H9 (cell line): ENCODE results near the gene IARS1. TPM values are rescaled to one million over a fixed set of nuclear protein-coding genes. Genes with fewer than 3 reads are reported as not detected.
A peak's percentile ranks its signal among the peaks of the same experiment; 100 is the strongest.

ENCODE experiments used
- DNase-seq: peaks from one replicate; pipeline ENCODE4 v3.0.0-alpha.2; 2017
- H2AFZ ChIP-seq: one replicate; pipeline ENCODE4 v1.6.1; 2013; ENCODE audit warnings: mild to moderate bottlenecking, low read length, control low read depth, moderate library complexity
- H2AK5ac ChIP-seq: 2 replicates; pipeline ENCODE4 v1.6.1; 2013; ENCODE audit warnings: low read length, control low read depth, mixed read lengths; ENCODE audit not compliant: insufficient read length
- H2BK120ac ChIP-seq: one replicate; pipeline ENCODE4 v1.6.1; 2013; ENCODE audit warnings: low read depth, mild to moderate bottlenecking, low read length, control low read depth, inconsistent platforms; ENCODE audit not compliant: poor library complexity, severe bottlenecking
- H2BK12ac ChIP-seq: 2 replicates; pipeline ENCODE4 v1.6.1; 2013; ENCODE audit warnings: low read length, control low read depth, mixed read lengths, low read depth; ENCODE audit not compliant: insufficient read length
- H2BK15ac ChIP-seq: 2 replicates; pipeline ENCODE4 v1.6.1; 2013; ENCODE audit warnings: low read depth, low read length, control low read depth
- H2BK20ac ChIP-seq: one replicate; pipeline ENCODE4 v1.6.1; 2013; ENCODE audit warnings: low read depth, mild to moderate bottlenecking, low read length, control low read depth, inconsistent platforms; ENCODE audit not compliant: poor library complexity, severe bottlenecking
- H2BK5ac ChIP-seq: 2 replicates; pipeline ENCODE4 v1.6.1; 2013; ENCODE audit warnings: low read length, control low read depth, mixed read lengths; ENCODE audit not compliant: insufficient read length
- H3K14ac ChIP-seq: 2 replicates; pipeline ENCODE4 v1.6.1; 2013; ENCODE audit warnings: low read length, control low read depth; ENCODE audit not compliant: insufficient read depth
- H3K18ac ChIP-seq: 2 replicates; pipeline ENCODE4 v1.6.1; 2013; ENCODE audit warnings: low read depth, mild to moderate bottlenecking, mixed read lengths, low read length, control low read depth; ENCODE audit not compliant: insufficient read length
- H3K23ac ChIP-seq: 2 replicates; pipeline ENCODE4 v1.6.1; 2013; ENCODE audit warnings: low read length, control low read depth, mixed read lengths, low read depth; ENCODE audit not compliant: insufficient read length
- H3K23me2 ChIP-seq: 2 replicates; pipeline ENCODE4 v1.6.1; 2013; ENCODE audit warnings: low read depth, mild to moderate bottlenecking, mixed read lengths, low read length, control low read depth; ENCODE audit not compliant: insufficient read length, poor library complexity, severe bottlenecking
- H3K27ac ChIP-seq: 2 replicates; pipeline ENCODE4 v1.5.1; 2013; ENCODE audit warnings: low read length, control low read depth, mixed read lengths, low read depth; ENCODE audit not compliant: insufficient read length
- H3K27me3 ChIP-seq: 2 replicates; pipeline ENCODE4 v1.6.1; 2013; ENCODE audit warnings: low read length, control low read depth, inconsistent platforms; ENCODE audit not compliant: insufficient read depth
- H3K4ac ChIP-seq: 2 replicates; pipeline ENCODE4 v1.6.1; 2013; ENCODE audit warnings: low read depth, mild to moderate bottlenecking, control low read depth, inconsistent platforms, low read length, moderate library complexity
- H3K4me1 ChIP-seq: 2 replicates; pipeline ENCODE4 v1.6.1; 2013; ENCODE audit warnings: low read length, control low read depth, inconsistent platforms; ENCODE audit not compliant: insufficient read depth
- H3K4me2 ChIP-seq: 2 replicates; pipeline ENCODE4 v1.6.1; 2013; ENCODE audit warnings: low read length, control low read depth, mixed read lengths; ENCODE audit not compliant: insufficient read length, insufficient read depth
- H3K56ac ChIP-seq: 2 replicates; pipeline ENCODE4 v1.6.1; 2013; ENCODE audit warnings: low read depth, mild to moderate bottlenecking, mixed read lengths, low read length, control low read depth; ENCODE audit not compliant: insufficient read length
- H3K79me1 ChIP-seq: 2 replicates; pipeline ENCODE4 v1.6.1; 2013; ENCODE audit warnings: low read depth, mild to moderate bottlenecking, moderate library complexity, low read length, control low read depth, inconsistent platforms; ENCODE audit not compliant: insufficient read depth, poor library complexity, severe bottlenecking
- H3K79me2 ChIP-seq: 2 replicates; pipeline ENCODE4 v1.6.1; 2013; ENCODE audit warnings: low read length, control low read depth, inconsistent platforms; ENCODE audit not compliant: insufficient read depth
- H3K9ac ChIP-seq: 2 replicates; pipeline ENCODE4 v1.6.1; 2013; ENCODE audit warnings: low read length, control low read depth, mixed read lengths; ENCODE audit not compliant: insufficient read length; ENCODE audit errors: extremely low read depth
- H3K9me3 ChIP-seq: one replicate; pipeline ENCODE4 v1.6.1; 2013; ENCODE audit warnings: low read depth, low read length, inconsistent platforms; ENCODE audit not compliant: control insufficient read depth
- H3T11ph ChIP-seq: one replicate; pipeline ENCODE4 v1.6.1; 2013; ENCODE audit warnings: mild to moderate bottlenecking, low read length, control low read depth, inconsistent platforms
- H4K20me1 ChIP-seq: one replicate; pipeline ENCODE4 v1.6.1; 2013; ENCODE audit not compliant: control insufficient read depth, insufficient read length, insufficient read depth
- H4K5ac ChIP-seq: 2 replicates; pipeline ENCODE4 v1.6.1; 2013; ENCODE audit warnings: low read depth, mild to moderate bottlenecking, mixed read lengths, low read length, control low read depth; ENCODE audit not compliant: insufficient read length
- H4K8ac ChIP-seq: replicated peaks from 2 replicates; pipeline ENCODE4 v1.6.1; 2013; ENCODE audit warnings: low read length, control low read depth, mixed read lengths, low read depth; ENCODE audit not compliant: insufficient read length
- H4K91ac ChIP-seq: 2 replicates; pipeline ENCODE4 v1.6.1; 2013; ENCODE audit warnings: low read depth, mild to moderate bottlenecking, moderate library complexity, mixed read lengths, low read length, control low read depth; ENCODE audit not compliant: insufficient read length
- H3K27ac Mint-ChIP-seq, 3 experiments: 2 replicates in 2 of 3; 3 replicates in 1 of 3; pipeline ENCODE4 v1.8.0; 2020 to 2021; ENCODE audit warnings: mixed read lengths in 3 of 3, mild to moderate bottlenecking in 1 of 3, moderate library complexity in 1 of 3
- H3K27me3 Mint-ChIP-seq: 2 replicates; pipeline ENCODE4 v1.8.0; 2021; ENCODE audit warnings: low read depth, mild to moderate bottlenecking, moderate library complexity, mixed read lengths
- H3K36me3 Mint-ChIP-seq, 3 experiments: 2 replicates in 2 of 3; 3 replicates in 1 of 3; pipeline ENCODE4 v1.8.0; 2020 to 2021; ENCODE audit warnings: low read depth in 3 of 3, mixed read lengths in 3 of 3; ENCODE audit not compliant: insufficient read depth in 1 of 3
- H3K4me1 Mint-ChIP-seq, 2 experiments: 2 replicates each; pipeline ENCODE4 v1.8.0; 2020; ENCODE audit warnings: mixed read lengths in 2 of 2
- H3K4me3 Mint-ChIP-seq, 2 experiments: 2 replicates in 1 of 2; 3 replicates in 1 of 2; pipeline ENCODE4 v1.8.0; 2020 to 2021; ENCODE audit warnings: mild to moderate bottlenecking in 2 of 2, mixed read lengths in 2 of 2, moderate library complexity in 1 of 2
- H3K9me3 Mint-ChIP-seq, 2 experiments: 2 replicates in 1 of 2; 3 replicates in 1 of 2; pipeline ENCODE4 v1.8.0; 2020; ENCODE audit warnings: mild to moderate bottlenecking in 2 of 2, mixed read lengths in 2 of 2, moderate library complexity in 1 of 2
- WGBS: extraction: QIAGEN DNeasy Blood & Tissue Kit; methylation state at CpG from one replicate; pipeline ENCODE4 v1.1.7; 2013; ENCODE audit warnings: missing lambda C conversion rate, low lambda C conversion rate, mixed read lengths; ENCODE audit not compliant: insufficient read length; ENCODE audit errors: extremely low coverage; 5-methylcytosine and 5-hydroxymethylcytosine counted together
- total RNA-seq: library from RNA; stranded (reverse); gene quantifications from 2 replicates; pipeline ENCODE4 v1.2.1, GENCODE V29; 2021
- TF ChIP-seq, protein P1 (sequence below): fragments of 200-600 bp; sonication (generic); conservative IDR thresholded peaks from 3 replicates; pipeline ENCODE4 v1.8.0; 2021; ENCODE audit warnings: antibody characterized with exemption, mild to moderate bottlenecking

Gene IARS1
- total RNA-seq, 1 experiment from 2014 or later: 234 TPM

DNA sequence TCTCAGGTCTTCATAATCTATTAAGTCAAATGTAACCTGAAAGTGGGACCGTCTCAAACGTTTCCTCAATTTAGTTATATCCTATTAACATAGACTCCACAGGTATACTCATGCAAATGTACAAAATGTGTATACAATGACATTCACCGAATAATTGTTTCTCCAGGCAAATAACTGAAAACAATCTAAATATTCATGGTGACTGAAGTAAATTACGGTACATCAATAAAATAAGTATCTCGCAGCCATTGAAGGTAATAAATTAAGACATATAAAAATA, 482 bp downstream of the IARS1 start:
- H3K27me3 Mint-ChIP-seq: no peaks in the 10 kb centered on the region
- H3K4me3 Mint-ChIP-seq: peak overlapping the region; percentile 95 to 98
- no peak overlapping the region for H2AK5ac ChIP-seq

More for the DNA sequence above, 482 bp downstream of the IARS1 start:
- Histone ChIP-seq H3T11ph (no peak overlapping the region), H2AFZ (no peak overlapping the region), H3K4me2 (peak overlapping the region; percentile 89), H3K23me2 (no peaks in the 10 kb centered on the region), H3K4me1 (no peaks in the 10 kb centered on the region), H4K5ac (no peak overlapping the region), H3K14ac (no peak overlapping the region), H3K18ac (no peak overlapping the region), H3K27me3 (no peaks in the 10 kb centered on the region), H3K27ac (no peak overlapping the region), H2BK12ac (no peak overlapping the region), H2BK120ac (no peak overlapping the region), H4K91ac (no peak overlapping the region), H3K56ac (no peak overlapping the region), H2BK15ac (no peak overlapping the region), H4K8ac (no peak overlapping the region), H4K20me1 (no peaks in the 10 kb centered on the region), H2BK20ac (no peak overlapping the region), H3K9me3 (no peaks in the 10 kb centered on the region), H3K79me1 (no peaks in the 10 kb centered on the region), H3K4ac (no peak overlapping the region), H2BK5ac (no peak overlapping the region), H3K79me2 (peaks cover 18% of the 10 kb centered on the region; the same call in 1 of the 2 replicates), H3K9ac (peak overlapping the region; percentile 96), H3K23ac (no peak overlapping the region)
- Mint-ChIP-seq H3K4me1 (peaks cover 15 to 17% of the 10 kb centered on the region in 2 experiments), H3K36me3 (peaks cover 25 to 61% (median 45%) of the 10 kb centered on the region in 3 experiments; a peak in 6 of 7 replicates), H3K27ac (peak overlapping the region; percentile 9 to 100 (median 84); a peak in 6 of 7 replicates), H3K9me3 (no peaks in the 10 kb centered on the region)
- TF ChIP-seq, protein P1, sequence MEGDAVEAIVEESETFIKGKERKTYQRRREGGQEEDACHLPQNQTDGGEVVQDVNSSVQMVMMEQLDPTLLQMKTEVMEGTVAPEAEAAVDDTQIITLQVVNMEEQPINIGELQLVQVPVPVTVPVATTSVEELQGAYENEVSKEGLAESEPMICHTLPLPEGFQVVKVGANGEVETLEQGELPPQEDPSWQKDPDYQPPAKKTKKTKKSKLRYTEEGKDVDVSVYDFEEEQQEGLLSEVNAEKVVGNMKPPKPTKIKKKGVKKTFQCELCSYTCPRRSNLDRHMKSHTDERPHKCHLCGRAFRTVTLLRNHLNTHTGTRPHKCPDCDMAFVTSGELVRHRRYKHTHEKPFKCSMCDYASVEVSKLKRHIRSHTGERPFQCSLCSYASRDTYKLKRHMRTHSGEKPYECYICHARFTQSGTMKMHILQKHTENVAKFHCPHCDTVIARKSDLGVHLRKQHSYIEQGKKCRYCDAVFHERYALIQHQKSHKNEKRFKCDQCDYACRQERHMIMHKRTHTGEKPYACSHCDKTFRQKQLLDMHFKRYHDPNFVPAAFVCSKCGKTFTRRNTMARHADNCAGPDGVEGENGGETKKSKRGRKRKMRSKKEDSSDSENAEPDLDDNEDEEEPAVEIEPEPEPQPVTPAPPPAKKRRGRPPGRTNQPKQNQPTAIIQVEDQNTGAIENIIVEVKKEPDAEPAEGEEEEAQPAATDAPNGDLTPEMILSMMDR: no peak
- DNase-seq: no peak
- WGBS: no CpG with 5 or more reads among the region's 5 CpGs
